Measurements from ENCODE around the gene LIPK. TPM values are rescaled to one million over a fixed set of nuclear protein-coding genes. Genes with fewer than 3 reads are reported as not detected.

Gene LIPK
- total and polyA plus RNA-seq, 2 experiments from 2014 or later = not detected

GRCh38 chr10:88781206-88781605 lies 75.2 kb downstream of the LIPK start:
- H3K79me2 ChIP-seq = no peaks in the 10 kb centered on the region
- no peaks in the 10 kb centered on the region for H3K9me2 ChIP-seq (replicated peaks; ENCODE audit: insufficient read depth)
- no peaks in the 10 kb centered on the region for H3K4me1 ChIP-seq (ENCODE audit: insufficient read depth)
- no peak overlapping the region for H3K27ac ChIP-seq
- H3K4me3 ChIP-seq = no peak overlapping the region
- no peak overlapping the region for H3K4me2 ChIP-seq
- no peaks in the 10 kb centered on the region for H3K27me3 ChIP-seq
- WGBS (ENCODE audit: low lambda C conversion rate, missing lambda C conversion rate) = 78% methylated on average over 2 of the region's 2 CpGs
- no peak overlapping the region for H2AFZ ChIP-seq
- no peaks in the 10 kb centered on the region for H3K36me3 ChIP-seq (replicated peaks; ENCODE audit: insufficient read depth, low read depth)
- no peak for TF ChIP-seq EZH2 (IDR thresholded peaks at IDR 0.05; ENCODE audit: borderline replicate concordance)
- TF ChIP-seq CTCF (IDR thresholded peaks at IDR 0.05; ENCODE audit: poor library complexity) = no peak
- TF ChIP-seq EZH2phosphoT487 (IDR thresholded peaks at IDR 0.05; ENCODE audit: low read depth, severe bottlenecking, unreplicated experiment) = no peak
- H4K20me1 ChIP-seq (ENCODE audit: insufficient read depth, poor library complexity, severe bottlenecking) = no peaks in the 10 kb centered on the region
- no peak for DNase-seq (ENCODE audit: low spot score)
- H3K9me3 ChIP-seq (ENCODE audit: low read depth) = no peaks in the 10 kb centered on the region

GRCh38 chr10:88782222-88782621 lies 76.2 kb downstream of the LIPK start:
- Histone ChIP-seq H3K9me2 (replicated peaks; ENCODE audit: insufficient read depth) (no peaks in the 10 kb centered on the region), H3K9me3 (ENCODE audit: low read depth) (no peaks in the 10 kb centered on the region), H3K27me3 (no peaks in the 10 kb centered on the region), H3K79me2 (no peaks in the 10 kb centered on the region), H3K27ac (no peak overlapping the region), H2AFZ (no peak overlapping the region), H3K4me2 (no peak overlapping the region), H3K4me1 (ENCODE audit: insufficient read depth) (no peaks in the 10 kb centered on the region), H3K36me3 (replicated peaks; ENCODE audit: insufficient read depth, low read depth) (no peaks in the 10 kb centered on the region), H3K4me3 (no peak overlapping the region), H4K20me1 (ENCODE audit: insufficient read depth, poor library complexity, severe bottlenecking) (no peaks in the 10 kb centered on the region)
- TF ChIP-seq EZH2 (IDR thresholded peaks at IDR 0.05; ENCODE audit: borderline replicate concordance) = no peak
- TF ChIP-seq CTCF (IDR thresholded peaks at IDR 0.05; ENCODE audit: poor library complexity) = no peak
- TF ChIP-seq EZH2phosphoT487 (IDR thresholded peaks at IDR 0.05; ENCODE audit: low read depth, severe bottlenecking, unreplicated experiment) = no peak
- WGBS (ENCODE audit: low lambda C conversion rate, missing lambda C conversion rate) = 96% methylated on average over 3 of the region's 3 CpGs
- DNase-seq (ENCODE audit: low spot score) = no peak

GRCh38 chr10:88783724-88784123 lies 77.7 kb downstream of the LIPK start:
- WGBS (ENCODE audit: low lambda C conversion rate, missing lambda C conversion rate) = 82% methylated on average over 3 of the region's 3 CpGs
- H3K27ac ChIP-seq = no peak overlapping the region
- no peaks in the 10 kb centered on the region for H3K9me3 ChIP-seq (ENCODE audit: low read depth)
- TF ChIP-seq CTCF (IDR thresholded peaks at IDR 0.05; ENCODE audit: poor library complexity) (no peak), EZH2 (IDR thresholded peaks at IDR 0.05; ENCODE audit: borderline replicate concordance) (no peak), EZH2phosphoT487 (IDR thresholded peaks at IDR 0.05; ENCODE audit: low read depth, severe bottlenecking, unreplicated experiment) (no peak)
- H3K4me2 ChIP-seq = no peak overlapping the region
- H3K36me3 ChIP-seq (replicated peaks; ENCODE audit: insufficient read depth, low read depth) = no peaks in the 10 kb centered on the region
- no peaks in the 10 kb centered on the region for H3K27me3 ChIP-seq
- no peaks in the 10 kb centered on the region for H3K9me2 ChIP-seq (replicated peaks; ENCODE audit: insufficient read depth)
- H2AFZ ChIP-seq = no peak overlapping the region
- H3K79me2 ChIP-seq = no peaks in the 10 kb centered on the region
- no peak overlapping the region for H3K4me3 ChIP-seq
- no peaks in the 10 kb centered on the region for H4K20me1 ChIP-seq (ENCODE audit: insufficient read depth, poor library complexity, severe bottlenecking)
- no peak for DNase-seq (ENCODE audit: low spot score)
- no peaks in the 10 kb centered on the region for H3K4me1 ChIP-seq (ENCODE audit: insufficient read depth)
